ENCODE measurements around the gene ESRRG.

Gene ESRRG

DNA sequence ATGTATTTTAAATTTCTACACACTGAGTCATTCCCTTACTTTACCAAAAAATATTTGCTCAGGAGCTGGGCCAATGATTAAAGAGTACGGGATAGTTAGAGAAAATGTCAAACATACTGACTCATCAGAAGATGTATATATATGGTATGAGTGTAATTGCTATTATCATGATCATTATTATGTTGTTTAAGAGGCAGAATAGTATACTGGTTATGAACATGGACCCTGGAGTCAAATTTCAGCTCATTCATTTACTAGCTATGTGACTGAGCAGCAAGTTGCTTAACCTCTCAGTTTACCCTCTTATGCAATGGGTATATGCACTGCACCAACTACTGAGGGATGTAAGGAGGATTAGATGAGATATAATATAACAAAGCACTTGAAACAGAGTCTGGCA is 258.7 kb downstream of the ESRRG start:
- no peak overlapping the region for H2AFZ ChIP-seq (ENCODE audit: low read depth, low read length, severe bottlenecking)
- H3K27ac ChIP-seq (ENCODE audit: low read depth, low read length): no peak overlapping the region
- H3K9ac ChIP-seq (ENCODE audit: low read length): no peak overlapping the region
- H4K20me1 ChIP-seq (ENCODE audit: low read depth, low read length): no peaks in the 10 kb centered on the region
- H3K27me3 ChIP-seq (ENCODE audit: low read length): no peaks in the 10 kb centered on the region
- no peak overlapping the region for H3K4me3 ChIP-seq (ENCODE audit: insufficient read depth, low read length, poor library complexity, severe bottlenecking)
- no peaks in the 10 kb centered on the region for H3K9me3 ChIP-seq (ENCODE audit: insufficient read depth, low read length)
- no peak for TF ChIP-seq EZH2phosphoT487 (conservative IDR thresholded peaks at IDR 0.05; ENCODE audit: low read length)
- TF ChIP-seq, protein P1, sequence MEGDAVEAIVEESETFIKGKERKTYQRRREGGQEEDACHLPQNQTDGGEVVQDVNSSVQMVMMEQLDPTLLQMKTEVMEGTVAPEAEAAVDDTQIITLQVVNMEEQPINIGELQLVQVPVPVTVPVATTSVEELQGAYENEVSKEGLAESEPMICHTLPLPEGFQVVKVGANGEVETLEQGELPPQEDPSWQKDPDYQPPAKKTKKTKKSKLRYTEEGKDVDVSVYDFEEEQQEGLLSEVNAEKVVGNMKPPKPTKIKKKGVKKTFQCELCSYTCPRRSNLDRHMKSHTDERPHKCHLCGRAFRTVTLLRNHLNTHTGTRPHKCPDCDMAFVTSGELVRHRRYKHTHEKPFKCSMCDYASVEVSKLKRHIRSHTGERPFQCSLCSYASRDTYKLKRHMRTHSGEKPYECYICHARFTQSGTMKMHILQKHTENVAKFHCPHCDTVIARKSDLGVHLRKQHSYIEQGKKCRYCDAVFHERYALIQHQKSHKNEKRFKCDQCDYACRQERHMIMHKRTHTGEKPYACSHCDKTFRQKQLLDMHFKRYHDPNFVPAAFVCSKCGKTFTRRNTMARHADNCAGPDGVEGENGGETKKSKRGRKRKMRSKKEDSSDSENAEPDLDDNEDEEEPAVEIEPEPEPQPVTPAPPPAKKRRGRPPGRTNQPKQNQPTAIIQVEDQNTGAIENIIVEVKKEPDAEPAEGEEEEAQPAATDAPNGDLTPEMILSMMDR (IDR thresholded peaks at IDR 0.05; ENCODE audit: insufficient read depth, low read length, poor library complexity, severe bottlenecking): no peak
- H3K36me3 ChIP-seq (ENCODE audit: low read length): no peaks in the 10 kb centered on the region
- H3K79me2 ChIP-seq (ENCODE audit: insufficient read depth, low read length): no peaks in the 10 kb centered on the region
- H3F3A ChIP-seq (ENCODE audit: insufficient read depth): no peaks in the 10 kb centered on the region
- H3K9me2 ChIP-seq (replicated peaks; ENCODE audit: insufficient read depth, low read length): no peaks in the 10 kb centered on the region
- H3K4me2 ChIP-seq (ENCODE audit: low read depth, low read length, poor library complexity, severe bottlenecking): no peak overlapping the region

DNA sequence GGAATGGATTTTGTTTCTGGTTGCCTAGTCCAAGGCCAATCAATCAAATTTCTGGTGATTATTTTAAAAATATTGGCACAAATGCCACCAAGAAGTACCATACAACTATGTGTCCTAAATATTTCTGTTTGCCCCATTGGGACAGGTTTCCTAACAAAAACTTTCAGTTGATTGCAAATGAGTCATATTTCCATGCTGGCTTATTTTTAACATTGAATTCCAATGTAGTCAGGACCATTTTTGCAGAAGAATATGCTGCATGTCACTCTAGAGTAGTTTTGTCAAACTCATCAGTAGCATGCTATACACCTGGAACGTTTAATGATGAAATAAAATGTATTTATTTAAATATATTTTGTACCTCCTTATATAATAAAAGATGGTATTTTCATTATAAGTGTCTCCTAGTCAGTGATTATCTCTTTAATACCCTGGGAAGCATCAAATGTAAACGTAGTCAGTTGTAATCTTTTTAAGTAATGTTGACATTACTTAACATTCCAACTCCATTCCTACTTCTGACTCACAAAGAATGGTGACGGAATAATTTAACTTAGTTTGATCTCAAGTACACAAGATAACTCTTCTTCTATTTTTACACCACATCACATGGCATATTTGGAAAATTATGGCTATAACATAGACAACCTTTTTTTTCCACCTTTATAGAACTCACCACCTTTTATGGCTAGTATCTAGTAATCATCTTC is 261.0 kb downstream of the ESRRG start:
- H3K79me2 ChIP-seq (ENCODE audit: insufficient read depth, low read length): no peaks in the 10 kb centered on the region
- no peak overlapping the region for H2AFZ ChIP-seq (ENCODE audit: low read depth, low read length, severe bottlenecking)
- H3K36me3 ChIP-seq (ENCODE audit: low read length): no peaks in the 10 kb centered on the region
- no peak for TF ChIP-seq EZH2phosphoT487 (conservative IDR thresholded peaks at IDR 0.05; ENCODE audit: low read length)
- TF ChIP-seq, protein P1 (IDR thresholded peaks at IDR 0.05; ENCODE audit: insufficient read depth, low read length, poor library complexity, severe bottlenecking): no peak
- H3K27ac ChIP-seq (ENCODE audit: low read depth, low read length): no peak overlapping the region
- no peaks in the 10 kb centered on the region for H4K20me1 ChIP-seq (ENCODE audit: low read depth, low read length)
- no peaks in the 10 kb centered on the region for H3K27me3 ChIP-seq (ENCODE audit: low read length)
- no peaks in the 10 kb centered on the region for H3K9me3 ChIP-seq (ENCODE audit: insufficient read depth, low read length)
- H3K9ac ChIP-seq (ENCODE audit: low read length): no peak overlapping the region
- H3K4me2 ChIP-seq (ENCODE audit: low read depth, low read length, poor library complexity, severe bottlenecking): no peak overlapping the region
- no peaks in the 10 kb centered on the region for H3F3A ChIP-seq (ENCODE audit: insufficient read depth)
- H3K4me3 ChIP-seq (ENCODE audit: insufficient read depth, low read length, poor library complexity, severe bottlenecking): no peak overlapping the region
- no peaks in the 10 kb centered on the region for H3K9me2 ChIP-seq (replicated peaks; ENCODE audit: insufficient read depth, low read length)

DNA sequence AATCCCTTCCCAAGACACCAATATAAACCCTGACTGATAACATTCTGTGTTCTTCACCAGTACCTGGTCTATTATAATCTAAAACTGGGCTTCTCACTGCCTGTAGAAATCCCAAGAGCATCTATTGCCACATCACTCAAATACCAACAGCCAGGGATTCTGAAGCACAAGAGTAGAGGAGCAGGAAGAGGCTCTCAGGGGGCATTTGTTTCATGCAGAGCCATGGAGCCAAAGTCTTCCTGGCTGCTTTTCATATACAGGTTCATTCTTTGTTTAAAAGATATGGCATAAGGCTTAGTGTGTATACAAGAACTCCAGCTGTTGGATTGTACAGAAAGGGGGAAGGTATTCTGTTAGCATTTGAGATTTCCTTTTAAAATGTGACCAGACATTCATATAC is 261.8 kb downstream of the ESRRG start:
- Histone ChIP-seq H3K27ac (ENCODE audit: low read depth, low read length) (no peak overlapping the region), H3F3A (ENCODE audit: insufficient read depth) (no peaks in the 10 kb centered on the region), H3K4me2 (ENCODE audit: low read depth, low read length, poor library complexity, severe bottlenecking) (no peak overlapping the region), H3K9ac (ENCODE audit: low read length) (no peak overlapping the region), H3K9me2 (replicated peaks; ENCODE audit: insufficient read depth, low read length) (no peaks in the 10 kb centered on the region), H3K79me2 (ENCODE audit: insufficient read depth, low read length) (no peaks in the 10 kb centered on the region), H3K27me3 (ENCODE audit: low read length) (no peaks in the 10 kb centered on the region), H3K4me3 (ENCODE audit: insufficient read depth, low read length, poor library complexity, severe bottlenecking) (no peak overlapping the region), H3K36me3 (ENCODE audit: low read length) (no peaks in the 10 kb centered on the region), H3K9me3 (ENCODE audit: insufficient read depth, low read length) (no peaks in the 10 kb centered on the region), H2AFZ (ENCODE audit: low read depth, low read length, severe bottlenecking) (no peak overlapping the region), H4K20me1 (ENCODE audit: low read depth, low read length) (no peaks in the 10 kb centered on the region)
- TF ChIP-seq EZH2phosphoT487 (conservative IDR thresholded peaks at IDR 0.05; ENCODE audit: low read length): no peak
- TF ChIP-seq, protein P1 (IDR thresholded peaks at IDR 0.05; ENCODE audit: insufficient read depth, low read length, poor library complexity, severe bottlenecking): no peak
